ENCODE data around the gene PTGES3L. TPM values are rescaled to one million over a fixed set of nuclear protein-coding genes. Genes with fewer than 3 reads are reported as not detected.

Gene PTGES3L
- total and polyA plus RNA-seq, 4 donors: 1.5 to 8.2 (median 4.2) TPM

GRCh38 chr17:42964161-42964932, 15.5 kb downstream of the PTGES3L start, which contains the start of gene AARSD1:
TSS of gene AARSD1 (minus strand) at chr17:42964454. CDS start at chr17:42964440, 14 bp downstream.
- Histone ChIP-seq H3K27ac (ENCODE audit: low read depth, low read length) (peak within 1 kb of the TSS; percentile 81), H3K9me3 (ENCODE audit: control insufficient read depth, insufficient read depth, low read length) (no peaks in the 10 kb centered on the region)
- under 1% methylated on average over 37 of the region's 43 CpGs for WGBS (ENCODE audit: insufficient coverage)

GRCh38 chr17:42953669-42954068, 26.2 kb downstream of the PTGES3L start:
- WGBS (ENCODE audit: insufficient coverage): no CpG with 5 or more reads among the region's 1 CpG

More at GRCh38 chr17:42964161-42964932, 15.5 kb downstream of the PTGES3L start, which contains the start of gene AARSD1:
- H3K36me3 ChIP-seq (ENCODE audit: control insufficient read depth, insufficient read depth, low read length): peaks cover 32% of the 10 kb centered on the region
- DNase-seq (ENCODE audit: low read depth in 4 of 6, low spot score in 6 of 6): peak; percentile 89 to 98 (median 94)
- peaks cover 12% of the 10 kb centered on the region for H3K4me1 ChIP-seq (ENCODE audit: control insufficient read depth, insufficient read depth, low read length)
- H3K4me3 ChIP-seq (ENCODE audit: low read depth, low read length): peak within 1 kb of the TSS; percentile 85
- no peaks in the 10 kb centered on the region for H3K27me3 ChIP-seq (ENCODE audit: control insufficient read depth, insufficient read depth, low read length)

GRCh38 chr17:42950044-42950783, 29.7 kb downstream of the PTGES3L start:
- Histone ChIP-seq H3K9me3 (ENCODE audit: control insufficient read depth, insufficient read depth, low read length) (no peaks in the 10 kb centered on the region), H3K27ac (ENCODE audit: low read depth, low read length) (no peak overlapping the region), H3K36me3 (ENCODE audit: control insufficient read depth, insufficient read depth, low read length) (peaks cover 65% of the 10 kb centered on the region), H3K4me1 (ENCODE audit: control insufficient read depth, insufficient read depth, low read length) (no peaks in the 10 kb centered on the region), H3K4me3 (ENCODE audit: low read depth, low read length) (no peak overlapping the region), H3K27me3 (ENCODE audit: control insufficient read depth, insufficient read depth, low read length) (no peaks in the 10 kb centered on the region)
- no peak for DNase-seq (ENCODE audit: low read depth in 4 of 6, low spot score in 6 of 6)
- 90% methylated on average over 3 of the region's 13 CpGs for WGBS (ENCODE audit: insufficient coverage)

More at GRCh38 chr17:42953669-42954068, 26.2 kb downstream of the PTGES3L start:
- Histone ChIP-seq H3K27ac (ENCODE audit: low read depth, low read length) (no peak overlapping the region), H3K4me3 (ENCODE audit: low read depth, low read length) (no peak overlapping the region), H3K27me3 (ENCODE audit: control insufficient read depth, insufficient read depth, low read length) (no peaks in the 10 kb centered on the region), H3K4me1 (ENCODE audit: control insufficient read depth, insufficient read depth, low read length) (no peaks in the 10 kb centered on the region), H3K36me3 (ENCODE audit: control insufficient read depth, insufficient read depth, low read length) (peaks cover 87% of the 10 kb centered on the region), H3K9me3 (ENCODE audit: control insufficient read depth, insufficient read depth, low read length) (no peaks in the 10 kb centered on the region)
- DNase-seq (ENCODE audit: low read depth in 4 of 6, low spot score in 6 of 6): no peak

GRCh38 chr17:42946812-42947211, 33.1 kb downstream of the PTGES3L start:
- H3K4me3 ChIP-seq (ENCODE audit: low read depth, low read length): no peak overlapping the region
- no peaks in the 10 kb centered on the region for H3K4me1 ChIP-seq (ENCODE audit: control insufficient read depth, insufficient read depth, low read length)
- no CpG with 5 or more reads among the region's 1 CpG for WGBS (ENCODE audit: insufficient coverage)
- peaks cover 32% of the 10 kb centered on the region for H3K36me3 ChIP-seq (ENCODE audit: control insufficient read depth, insufficient read depth, low read length)
- no peak overlapping the region for H3K27ac ChIP-seq (ENCODE audit: low read depth, low read length)
- DNase-seq (ENCODE audit: low read depth in 4 of 6, low spot score in 6 of 6): no peak
- no peaks in the 10 kb centered on the region for H3K9me3 ChIP-seq (ENCODE audit: control insufficient read depth, insufficient read depth, low read length)
- no peaks in the 10 kb centered on the region for H3K27me3 ChIP-seq (ENCODE audit: control insufficient read depth, insufficient read depth, low read length)

- Histone ChIP-seq H3K27ac (ENCODE audit: low read depth, low read length) (no peak overlapping the region), H3K4me3 (ENCODE audit: low read depth, low read length) (no peak overlapping the region), H3K36me3 (ENCODE audit: control insufficient read depth, insufficient read depth, low read length) (peaks cover 11% of the 10 kb centered on the region), H3K27me3 (ENCODE audit: control insufficient read depth, insufficient read depth, low read length) (no peaks in the 10 kb centered on the region), H3K4me1 (ENCODE audit: control insufficient read depth, insufficient read depth, low read length) (no peaks in the 10 kb centered on the region), H3K9me3 (ENCODE audit: control insufficient read depth, insufficient read depth, low read length) (no peaks in the 10 kb centered on the region)
- no CpG with 5 or more reads among the region's 3 CpGs for WGBS (ENCODE audit: insufficient coverage)
- no peak for DNase-seq (ENCODE audit: low read depth in 4 of 6, low spot score in 6 of 6)
Observed at GRCh38 chr17:42944211-42944610, 35.7 kb downstream of the PTGES3L start.

GRCh38 chr17:42937712-42938596, 41.9 kb downstream of the PTGES3L start:
- H3K36me3 ChIP-seq (ENCODE audit: control insufficient read depth, insufficient read depth, low read length): no peaks in the 10 kb centered on the region
- H3K9me3 ChIP-seq (ENCODE audit: control insufficient read depth, insufficient read depth, low read length): no peaks in the 10 kb centered on the region
- no peaks in the 10 kb centered on the region for H3K27me3 ChIP-seq (ENCODE audit: control insufficient read depth, insufficient read depth, low read length)
- no peak overlapping the region for H3K4me3 ChIP-seq (ENCODE audit: low read depth, low read length)
- WGBS (ENCODE audit: insufficient coverage): 75% methylated on average over 2 of the region's 9 CpGs
- no peak overlapping the region for H3K27ac ChIP-seq (ENCODE audit: low read depth, low read length)
- no peaks in the 10 kb centered on the region for H3K4me1 ChIP-seq (ENCODE audit: control insufficient read depth, insufficient read depth, low read length)
- DNase-seq (ENCODE audit: low read depth in 4 of 6, low spot score in 6 of 6): peak in 5 of 6 donors; percentile 30 to 84 (median 48)

GRCh38 chr17:42929497-42929844, 50.4 kb downstream of the PTGES3L start:
- no peaks in the 10 kb centered on the region for H3K36me3 ChIP-seq (ENCODE audit: control insufficient read depth, insufficient read depth, low read length)
- H3K4me1 ChIP-seq (ENCODE audit: control insufficient read depth, insufficient read depth, low read length): no peaks in the 10 kb centered on the region
- 83% methylated on average over 1 of the region's 1 CpG for WGBS (ENCODE audit: insufficient coverage)
- no peak overlapping the region for H3K27ac ChIP-seq (ENCODE audit: low read depth, low read length)
- DNase-seq (ENCODE audit: low read depth in 4 of 6, low spot score in 6 of 6): no peak
- no peak overlapping the region for H3K4me3 ChIP-seq (ENCODE audit: low read depth, low read length)
- no peaks in the 10 kb centered on the region for H3K27me3 ChIP-seq (ENCODE audit: control insufficient read depth, insufficient read depth, low read length)
- no peaks in the 10 kb centered on the region for H3K9me3 ChIP-seq (ENCODE audit: control insufficient read depth, insufficient read depth, low read length)

GRCh38 chr17:42928714-42929496, 51.0 kb downstream of the PTGES3L start:
- DNase-seq (ENCODE audit: low read depth in 4 of 6, low spot score in 6 of 6): peak in 2 of 6 donors; percentile 11 to 42
- no peak overlapping the region for H3K4me3 ChIP-seq (ENCODE audit: low read depth, low read length)
- no peak overlapping the region for H3K27ac ChIP-seq (ENCODE audit: low read depth, low read length)
- H3K27me3 ChIP-seq (ENCODE audit: control insufficient read depth, insufficient read depth, low read length): no peaks in the 10 kb centered on the region
- H3K4me1 ChIP-seq (ENCODE audit: control insufficient read depth, insufficient read depth, low read length): no peaks in the 10 kb centered on the region
- WGBS (ENCODE audit: insufficient coverage): 68% methylated on average over 7 of the region's 9 CpGs
- no peaks in the 10 kb centered on the region for H3K9me3 ChIP-seq (ENCODE audit: control insufficient read depth, insufficient read depth, low read length)
- H3K36me3 ChIP-seq (ENCODE audit: control insufficient read depth, insufficient read depth, low read length): no peaks in the 10 kb centered on the region

All from spinal cord (tissue), 10 donors.